OCI-LY3 (cell line): Measurements from ENCODE around the gene FKBP10.

Source experiments
- EZH2phosphoT487 ChIP-seq: fragments of 200-600 bp; shearing (Covaris generic); IDR thresholded peaks from 2 replicates; pipeline ENCODE4 v1.6.1; 2018; ENCODE audit warnings: antibody characterized with exemption, mixed run types, low read depth
- TF ChIP-seq, protein P1 (sequence below): fragments of 200-600, 300-600 bp; sonication (generic); IDR thresholded peaks from 2 replicates; pipeline ENCODE4 v1.5.1; 2014; ENCODE audit warnings: antibody characterized with exemption, low read length, low read depth

DNA sequence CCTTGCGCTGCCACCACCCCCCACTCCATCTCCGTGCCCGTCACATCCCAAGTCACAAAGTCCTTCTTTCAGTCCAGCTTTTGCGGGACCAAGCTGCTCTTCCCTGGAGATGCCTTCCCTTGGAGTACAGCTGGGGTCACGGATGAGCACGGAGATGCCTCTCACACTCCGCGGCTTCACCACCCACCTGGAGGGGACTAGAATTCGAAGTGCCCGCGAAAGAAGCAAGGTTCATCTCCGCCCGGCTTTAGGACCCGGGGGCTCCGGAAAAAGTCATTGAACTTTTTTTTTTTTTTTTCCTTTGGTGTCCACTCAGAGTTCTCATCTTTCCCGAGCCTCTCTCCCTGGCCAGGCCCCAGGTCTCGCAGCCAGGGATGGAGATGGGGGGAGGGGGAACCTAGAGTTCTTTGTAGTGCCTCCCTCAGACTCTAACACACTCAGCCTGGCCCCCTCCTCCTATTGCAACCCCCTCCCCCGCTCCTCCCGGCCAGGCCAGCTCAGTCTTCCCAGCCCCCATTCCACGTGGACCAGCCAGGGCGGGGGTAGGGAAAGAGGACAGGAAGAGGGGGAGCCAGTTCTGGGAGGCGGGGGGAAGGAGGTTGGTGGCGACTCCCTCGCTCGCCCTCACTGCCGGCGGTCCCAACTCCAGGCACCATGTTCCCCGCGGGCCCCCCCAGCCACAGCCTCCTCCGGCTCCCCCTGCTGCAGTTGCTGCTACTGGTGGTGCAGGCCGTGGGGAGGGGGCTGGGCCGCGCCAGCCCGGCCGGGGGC lies at the start of gene FKBP10:
- TF ChIP-seq, protein P1, sequence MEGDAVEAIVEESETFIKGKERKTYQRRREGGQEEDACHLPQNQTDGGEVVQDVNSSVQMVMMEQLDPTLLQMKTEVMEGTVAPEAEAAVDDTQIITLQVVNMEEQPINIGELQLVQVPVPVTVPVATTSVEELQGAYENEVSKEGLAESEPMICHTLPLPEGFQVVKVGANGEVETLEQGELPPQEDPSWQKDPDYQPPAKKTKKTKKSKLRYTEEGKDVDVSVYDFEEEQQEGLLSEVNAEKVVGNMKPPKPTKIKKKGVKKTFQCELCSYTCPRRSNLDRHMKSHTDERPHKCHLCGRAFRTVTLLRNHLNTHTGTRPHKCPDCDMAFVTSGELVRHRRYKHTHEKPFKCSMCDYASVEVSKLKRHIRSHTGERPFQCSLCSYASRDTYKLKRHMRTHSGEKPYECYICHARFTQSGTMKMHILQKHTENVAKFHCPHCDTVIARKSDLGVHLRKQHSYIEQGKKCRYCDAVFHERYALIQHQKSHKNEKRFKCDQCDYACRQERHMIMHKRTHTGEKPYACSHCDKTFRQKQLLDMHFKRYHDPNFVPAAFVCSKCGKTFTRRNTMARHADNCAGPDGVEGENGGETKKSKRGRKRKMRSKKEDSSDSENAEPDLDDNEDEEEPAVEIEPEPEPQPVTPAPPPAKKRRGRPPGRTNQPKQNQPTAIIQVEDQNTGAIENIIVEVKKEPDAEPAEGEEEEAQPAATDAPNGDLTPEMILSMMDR: no peak
- no peak for TF ChIP-seq EZH2phosphoT487
